ENCODE measurements around the gene FLRT1.

- TF ChIP-seq POLR2AphosphoS5 (IDR thresholded peaks at IDR 0.05), result no peak
- TF ChIP-seq, protein P1, sequence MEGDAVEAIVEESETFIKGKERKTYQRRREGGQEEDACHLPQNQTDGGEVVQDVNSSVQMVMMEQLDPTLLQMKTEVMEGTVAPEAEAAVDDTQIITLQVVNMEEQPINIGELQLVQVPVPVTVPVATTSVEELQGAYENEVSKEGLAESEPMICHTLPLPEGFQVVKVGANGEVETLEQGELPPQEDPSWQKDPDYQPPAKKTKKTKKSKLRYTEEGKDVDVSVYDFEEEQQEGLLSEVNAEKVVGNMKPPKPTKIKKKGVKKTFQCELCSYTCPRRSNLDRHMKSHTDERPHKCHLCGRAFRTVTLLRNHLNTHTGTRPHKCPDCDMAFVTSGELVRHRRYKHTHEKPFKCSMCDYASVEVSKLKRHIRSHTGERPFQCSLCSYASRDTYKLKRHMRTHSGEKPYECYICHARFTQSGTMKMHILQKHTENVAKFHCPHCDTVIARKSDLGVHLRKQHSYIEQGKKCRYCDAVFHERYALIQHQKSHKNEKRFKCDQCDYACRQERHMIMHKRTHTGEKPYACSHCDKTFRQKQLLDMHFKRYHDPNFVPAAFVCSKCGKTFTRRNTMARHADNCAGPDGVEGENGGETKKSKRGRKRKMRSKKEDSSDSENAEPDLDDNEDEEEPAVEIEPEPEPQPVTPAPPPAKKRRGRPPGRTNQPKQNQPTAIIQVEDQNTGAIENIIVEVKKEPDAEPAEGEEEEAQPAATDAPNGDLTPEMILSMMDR (IDR thresholded peaks at IDR 0.05), result no peak
- TF ChIP-seq POLR2A (IDR thresholded peaks at IDR 0.05), result no peak
These were observed 17.3 kb downstream of the FLRT1 start for GRCh38 chr11:64052938-64053622.
